CD4-positive, alpha-beta T cell treated with Interferon alpha-2 for 1 hour (primary cell): ENCODE measurements around the gene RALGPS1.

ENCODE experiments used
- DNase-seq, 2 donors: peaks; one replicate each; pipeline ENCODE4 v3.0.0-alpha.2; 2020 to 2022

Gene RALGPS1

DNA sequence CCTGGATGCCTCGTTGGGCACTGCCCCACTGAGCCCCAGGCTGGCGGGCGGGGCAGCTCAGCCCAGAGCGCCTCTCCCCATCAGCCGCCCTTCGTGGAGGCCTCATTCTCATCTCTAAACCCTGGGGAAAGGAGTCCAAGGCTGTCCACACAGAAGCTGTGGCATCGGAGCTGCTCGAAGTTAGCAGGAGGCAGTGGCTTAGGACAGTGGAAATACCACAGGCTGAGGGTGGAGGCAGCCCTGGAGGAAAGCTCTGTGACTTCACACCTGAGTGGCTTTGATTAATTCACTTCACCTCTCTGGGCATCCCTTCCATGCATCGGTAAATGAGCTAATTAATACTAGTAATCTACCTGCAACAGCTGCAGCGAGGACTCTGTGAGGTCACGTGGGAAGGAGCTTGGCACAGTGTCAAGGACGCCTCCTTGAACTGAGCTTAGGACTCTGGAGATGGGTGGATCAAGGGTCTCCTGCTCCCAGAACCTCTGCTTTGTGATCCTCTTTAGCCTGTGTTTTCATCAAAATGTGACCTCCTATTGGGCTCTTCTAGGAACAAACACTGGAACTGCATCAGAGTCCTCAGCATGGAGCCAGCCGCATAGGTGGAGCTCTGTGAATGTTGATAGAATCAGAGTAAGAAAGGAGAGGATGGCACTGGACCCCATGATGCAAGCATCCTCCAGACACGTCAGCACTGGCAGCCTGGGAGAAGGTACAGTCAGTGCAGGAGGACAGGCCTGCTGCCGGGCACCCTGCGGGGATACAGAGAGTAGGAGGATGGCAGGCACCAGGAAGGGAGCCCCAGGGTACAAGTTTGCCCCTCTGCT is 208.7 kb downstream of the RALGPS1 start:
- DNase-seq = no peak

DNA sequence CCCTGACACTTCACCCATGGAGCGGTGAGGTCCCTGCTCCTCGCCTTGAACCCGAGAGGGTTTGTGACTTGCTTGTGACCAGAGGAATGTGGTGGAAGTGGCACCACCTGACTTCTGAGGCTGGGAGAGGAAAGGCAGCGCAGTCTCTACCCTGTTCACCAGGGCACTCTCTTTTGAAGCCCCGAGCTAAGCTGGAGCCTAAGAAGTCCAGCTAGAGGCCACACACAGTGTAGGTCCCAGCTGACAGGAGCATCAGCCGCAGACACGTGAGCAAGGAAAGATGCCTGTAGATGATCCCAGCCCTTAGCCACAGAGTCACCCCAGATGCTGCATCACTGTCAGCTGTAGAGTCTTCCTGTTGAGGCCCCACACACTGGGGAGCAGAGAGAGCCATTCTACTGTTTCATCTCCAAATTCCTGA is 209.5 kb downstream of the RALGPS1 start:
- DNase-seq = no peak

DNA sequence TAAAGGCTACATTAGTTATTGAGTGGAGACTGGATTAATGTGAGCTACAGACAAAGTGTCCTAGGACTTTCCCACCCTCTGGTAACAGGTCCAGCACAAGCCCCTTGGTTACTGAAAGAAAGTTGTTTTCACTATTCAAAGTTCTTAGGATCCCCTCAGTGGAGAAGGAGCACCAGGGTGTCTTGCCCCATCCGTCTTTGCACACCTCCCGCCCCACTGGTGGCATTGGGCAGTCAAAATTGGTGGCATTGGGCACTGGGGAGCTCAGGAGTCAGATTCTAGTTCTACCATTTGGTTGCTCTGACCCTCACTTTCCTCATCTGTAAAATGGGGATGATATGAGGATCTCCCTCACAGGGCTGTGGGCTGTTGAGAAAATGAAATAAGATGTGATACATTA is 210.2 kb downstream of the RALGPS1 start:
- DNase-seq = no peak

DNA sequence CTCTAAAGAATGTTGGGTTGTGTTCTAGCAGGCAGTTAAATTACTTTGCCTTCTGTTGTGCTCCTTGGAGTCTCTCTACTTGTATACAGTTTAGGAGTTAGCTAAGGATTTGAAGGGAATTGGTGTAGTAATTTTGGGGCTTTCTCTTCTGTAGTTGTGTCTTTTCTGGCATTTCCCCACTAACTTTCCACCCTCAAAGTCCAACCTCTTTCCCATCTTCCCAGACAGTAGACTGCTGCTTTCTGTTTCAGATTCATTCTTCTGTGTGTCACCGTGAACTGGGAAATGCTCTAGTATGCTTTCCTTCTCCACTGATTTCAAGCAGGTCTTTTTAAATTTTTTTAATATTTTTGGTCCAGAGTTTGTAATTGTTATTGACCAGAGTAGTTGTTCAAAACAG is 212.4 kb downstream of the RALGPS1 start:
- no peak for DNase-seq

DNA sequence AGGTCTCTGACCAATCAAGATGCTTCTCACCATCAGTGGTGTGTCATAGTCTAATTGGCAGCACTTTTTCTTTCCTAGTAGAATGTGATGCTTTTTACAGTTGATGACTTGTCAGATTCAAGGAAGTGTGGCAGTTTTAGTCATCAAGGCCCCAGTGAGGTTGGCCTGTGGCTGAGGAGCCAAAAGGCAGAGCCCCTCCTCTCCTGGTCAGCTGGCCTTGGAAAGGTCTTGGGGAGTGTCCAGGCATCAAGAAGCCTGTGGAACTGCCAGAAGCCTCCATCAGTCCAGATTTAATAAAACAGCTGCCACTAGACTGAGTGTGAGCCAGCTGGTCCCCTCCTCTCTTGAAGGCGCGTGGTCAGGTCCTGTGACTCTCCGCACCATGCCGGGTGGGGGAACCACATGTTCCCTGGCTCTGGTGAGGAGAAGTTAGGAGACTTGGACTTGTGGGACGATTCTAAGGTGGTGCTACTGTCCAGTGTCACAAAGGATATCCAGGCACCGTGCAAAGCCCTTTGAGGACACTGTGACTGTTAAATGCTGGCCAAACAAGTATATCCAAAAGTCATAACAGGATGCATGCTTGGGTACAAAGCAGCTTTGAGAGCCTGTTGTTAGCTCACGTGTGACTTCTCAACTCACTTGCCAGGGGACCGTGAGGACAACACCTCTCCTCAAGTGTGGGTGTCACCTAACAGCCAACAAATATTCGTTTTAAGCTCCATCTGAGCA is 213.9 kb downstream of the RALGPS1 start:
- no peak for DNase-seq

DNA sequence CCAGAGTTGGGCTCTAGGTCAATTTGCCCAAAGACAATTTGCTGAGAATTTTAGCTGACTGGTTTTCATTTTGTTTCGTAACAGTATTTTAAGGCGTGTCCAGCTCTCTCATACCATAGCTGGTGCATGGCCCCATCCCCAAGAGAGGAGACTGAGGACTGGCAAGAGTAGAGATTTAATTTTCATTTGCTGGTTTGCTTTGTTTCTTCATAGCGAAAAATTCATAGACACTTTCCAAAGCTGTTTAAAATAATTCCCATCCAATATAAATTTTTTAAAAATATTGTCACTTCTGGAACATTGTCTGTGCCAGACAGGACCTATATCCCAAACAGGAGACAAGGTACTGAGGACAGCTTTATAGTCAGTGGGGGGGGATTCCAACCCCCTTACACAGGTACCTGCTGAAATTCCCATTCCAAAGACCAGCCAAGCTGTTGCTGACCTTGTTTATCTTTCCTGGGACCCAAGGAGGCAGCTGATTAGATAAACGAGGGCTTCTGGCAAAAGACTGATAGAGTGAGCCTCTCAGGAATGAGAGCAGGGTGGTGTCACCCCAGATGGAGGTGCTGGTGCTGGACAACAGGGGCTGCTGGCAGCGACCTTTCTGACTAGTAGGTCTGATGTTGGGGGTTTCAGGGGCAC is 214.6 kb downstream of the RALGPS1 start:
- no peak for DNase-seq

DNA sequence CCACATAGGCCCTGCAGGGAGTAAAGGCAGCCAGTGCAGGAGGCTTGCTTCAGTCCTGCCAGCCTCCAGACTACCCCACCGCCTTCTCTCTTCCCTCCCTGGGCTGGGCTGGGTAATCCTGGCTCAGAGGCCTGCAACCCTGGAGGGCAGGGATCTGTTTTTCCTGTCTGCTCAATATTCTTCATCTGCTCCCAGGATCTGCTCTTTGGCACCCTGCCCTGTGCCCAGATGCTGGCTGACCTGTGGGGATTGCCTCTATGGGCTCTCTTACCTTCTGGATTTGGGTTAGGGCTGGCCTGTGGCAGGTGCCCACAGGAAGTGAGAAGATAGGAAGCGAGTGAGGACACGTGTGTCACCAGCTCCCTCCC is 215.1 kb downstream of the RALGPS1 start:
- no peak for DNase-seq

DNA sequence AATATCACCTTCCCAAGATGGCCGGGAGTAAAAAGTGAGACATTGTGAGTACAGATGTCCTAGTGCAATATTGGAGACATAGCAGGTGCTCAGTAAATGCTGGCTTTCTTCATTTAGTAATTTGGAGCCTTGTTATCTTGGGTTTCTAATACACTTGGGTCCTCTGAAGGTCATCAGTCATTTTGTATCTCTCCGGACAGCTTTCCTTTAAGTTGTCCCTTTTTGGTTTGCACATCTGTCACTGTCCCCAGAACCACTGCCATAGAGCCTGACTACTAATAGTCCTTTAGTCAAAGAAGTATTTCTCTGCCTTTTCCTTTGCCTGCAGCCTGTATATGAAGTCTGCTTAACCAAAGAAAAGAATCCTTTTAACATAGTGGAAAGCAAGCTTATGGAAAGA is 215.7 kb downstream of the RALGPS1 start:
- no peak for DNase-seq

DNA sequence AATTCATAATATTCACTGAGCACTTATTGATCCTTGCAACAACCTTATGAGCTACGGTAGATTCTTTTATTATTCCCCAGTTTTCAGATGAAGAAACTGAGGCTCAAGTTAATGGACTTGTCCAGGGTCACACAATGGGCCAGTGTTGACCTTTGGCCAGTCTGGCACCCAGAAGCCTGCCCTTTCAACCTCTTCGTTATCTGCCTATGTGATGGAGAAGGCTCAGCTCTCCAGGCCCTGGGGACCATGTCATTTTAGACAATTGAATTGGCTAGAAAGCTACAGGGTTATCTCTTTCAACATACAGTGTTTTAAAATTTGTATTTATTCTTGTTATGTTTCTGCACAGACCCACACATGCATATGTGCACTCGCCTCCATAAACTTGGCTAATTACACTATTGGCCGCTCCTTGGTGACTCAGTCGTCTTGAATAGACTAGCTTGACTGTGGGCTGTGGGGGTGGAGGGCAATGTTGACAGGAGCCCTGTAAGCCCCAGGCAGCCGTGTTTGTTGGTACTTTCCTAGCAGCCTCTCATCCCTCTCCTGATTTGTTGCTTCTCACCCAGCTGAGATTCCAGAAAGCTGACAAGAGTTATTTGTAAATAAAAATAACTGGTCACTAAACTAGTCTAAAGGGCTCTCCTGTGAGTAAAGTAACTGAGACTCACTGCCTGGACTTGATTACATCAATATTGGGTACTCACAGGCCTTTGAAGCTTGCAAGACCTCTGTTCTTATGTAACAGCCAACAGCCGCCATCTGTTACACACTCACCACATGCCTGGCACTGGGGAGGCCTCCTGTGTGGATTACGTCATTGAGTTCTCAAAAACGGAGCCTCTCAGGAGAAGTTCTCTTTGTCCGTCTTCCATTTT is 216.3 kb downstream of the RALGPS1 start:
- DNase-seq = peak in 1 of 2 donors; percentile 20

DNA sequence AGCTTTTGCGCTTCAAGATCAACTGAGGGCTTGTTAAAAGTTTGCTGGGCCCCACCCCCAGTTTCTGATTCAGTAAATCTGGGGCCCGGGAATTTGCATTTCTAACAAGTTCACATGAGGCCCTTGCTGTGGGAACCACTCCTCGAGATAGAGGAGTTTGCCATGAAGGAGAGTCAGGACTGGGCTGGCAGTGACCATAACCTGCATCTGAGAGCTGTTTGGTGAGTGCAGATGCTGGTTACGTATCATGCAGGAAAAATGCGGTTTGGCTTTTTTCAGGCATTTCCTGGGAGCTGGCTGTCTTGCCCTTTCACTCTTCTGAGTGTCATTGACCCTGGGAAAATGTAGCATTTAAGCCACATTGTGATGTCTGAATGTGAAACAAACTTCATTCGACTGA is 217.3 kb downstream of the RALGPS1 start:
- DNase-seq = no peak

DNA sequence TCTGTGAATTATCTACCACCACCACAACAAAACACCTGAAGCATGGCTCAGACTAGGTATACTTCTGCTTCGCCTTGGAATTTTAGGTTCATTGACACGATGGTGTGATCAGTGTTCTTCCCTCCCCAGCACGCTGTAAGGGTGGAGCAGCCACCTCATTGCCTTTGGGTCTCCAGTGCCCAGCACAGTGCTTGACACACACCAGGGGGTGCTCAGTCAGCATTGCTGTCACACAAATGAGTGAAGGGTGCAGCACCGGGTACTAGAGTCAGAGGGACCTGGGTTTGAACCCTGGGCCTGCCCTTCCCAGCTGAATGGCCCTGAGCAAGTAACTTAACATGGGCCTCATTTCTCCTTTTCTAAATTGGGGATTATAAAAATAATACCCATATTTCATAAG is 217.8 kb downstream of the RALGPS1 start:
- DNase-seq = no peak

DNA sequence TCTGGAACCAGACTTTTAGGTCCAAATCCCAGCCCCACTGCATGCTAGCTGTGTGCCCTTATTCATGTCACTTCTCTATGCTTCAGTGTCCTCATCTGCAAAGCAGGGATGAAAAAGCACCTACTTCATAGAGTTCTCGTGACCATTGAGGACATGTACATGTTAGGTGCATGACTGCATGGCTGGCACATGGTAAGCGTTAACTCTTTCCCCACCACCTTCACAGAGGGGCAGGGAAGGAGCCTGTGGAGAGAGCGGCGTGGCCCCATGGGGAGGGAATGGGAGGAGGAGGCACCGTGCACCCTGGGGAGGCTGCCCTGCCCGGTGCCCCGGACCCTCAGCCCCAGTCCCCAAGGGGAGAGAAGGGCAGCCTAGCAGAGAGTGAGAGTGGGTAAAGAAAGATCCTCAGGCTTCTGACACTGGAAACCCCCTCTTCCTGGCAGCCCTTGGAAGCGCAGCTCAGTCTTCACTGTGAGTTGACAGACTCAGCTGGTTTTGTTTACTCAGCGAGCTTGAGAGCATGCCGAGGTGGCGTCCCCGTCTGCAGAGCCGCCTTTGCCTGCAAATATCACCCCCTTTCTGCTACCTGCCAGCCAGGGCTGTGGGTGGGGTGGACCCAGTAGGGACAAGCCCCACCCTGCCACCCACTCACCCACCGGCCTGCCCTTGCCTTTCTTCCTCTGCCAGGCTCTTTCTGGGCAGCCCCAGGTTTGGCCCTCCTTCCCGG is 218.5 kb downstream of the RALGPS1 start:
- no peak for DNase-seq

DNA sequence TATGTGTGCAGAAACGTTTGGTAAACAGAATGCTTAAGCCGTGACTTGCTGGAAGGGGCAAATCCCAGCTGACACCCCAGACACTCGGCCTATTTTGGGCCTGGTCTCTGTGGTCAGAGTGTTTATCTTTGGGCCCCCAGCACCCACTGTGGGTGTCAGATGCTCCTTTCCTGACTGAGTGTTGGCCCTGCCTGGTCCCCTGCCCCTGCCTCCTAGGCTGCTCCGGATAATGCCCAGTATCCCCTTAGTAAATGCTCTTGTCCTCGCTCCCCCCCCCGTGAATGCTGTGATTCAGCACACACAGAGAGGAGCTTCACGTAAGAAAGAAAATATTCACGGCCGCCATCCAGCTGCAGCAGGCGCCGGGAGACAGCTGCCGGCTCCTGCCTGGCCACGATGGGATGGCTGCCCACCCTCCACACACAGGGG is 219.2 kb downstream of the RALGPS1 start:
- DNase-seq = no peak

DNA sequence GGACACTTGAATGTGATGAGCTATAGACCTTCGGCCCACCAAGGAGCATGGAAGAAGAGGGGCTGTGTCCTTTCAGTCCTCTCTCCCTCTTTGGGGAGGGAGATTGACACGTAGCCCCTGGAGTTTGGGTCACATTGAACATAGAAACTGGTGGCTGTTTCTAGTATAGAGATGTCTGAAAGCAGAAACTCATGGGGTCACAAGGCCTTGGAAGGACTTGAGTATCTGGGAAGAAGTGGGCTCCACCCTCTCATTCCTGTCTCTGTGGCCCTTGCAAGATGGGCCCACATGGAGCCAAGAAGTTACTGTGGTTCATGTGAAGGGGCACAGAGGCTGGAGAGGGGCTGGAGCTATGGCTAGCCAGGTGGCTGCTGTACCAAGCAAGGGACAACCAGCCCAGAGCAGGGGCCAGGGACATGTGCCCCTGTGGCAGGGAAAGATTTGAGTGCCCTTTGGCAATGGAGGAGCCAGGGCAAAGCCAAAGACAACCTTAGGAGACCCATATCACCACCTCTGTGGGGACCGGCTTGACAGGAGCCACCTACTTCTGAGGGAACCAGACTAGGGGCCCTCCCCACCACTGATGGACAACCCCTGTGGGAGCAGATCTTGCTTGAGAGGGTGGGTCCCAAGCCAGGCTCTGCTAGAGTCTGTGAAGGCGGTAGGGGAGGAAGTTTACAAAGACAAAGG is 220.6 kb downstream of the RALGPS1 start:
- no peak for DNase-seq

DNA sequence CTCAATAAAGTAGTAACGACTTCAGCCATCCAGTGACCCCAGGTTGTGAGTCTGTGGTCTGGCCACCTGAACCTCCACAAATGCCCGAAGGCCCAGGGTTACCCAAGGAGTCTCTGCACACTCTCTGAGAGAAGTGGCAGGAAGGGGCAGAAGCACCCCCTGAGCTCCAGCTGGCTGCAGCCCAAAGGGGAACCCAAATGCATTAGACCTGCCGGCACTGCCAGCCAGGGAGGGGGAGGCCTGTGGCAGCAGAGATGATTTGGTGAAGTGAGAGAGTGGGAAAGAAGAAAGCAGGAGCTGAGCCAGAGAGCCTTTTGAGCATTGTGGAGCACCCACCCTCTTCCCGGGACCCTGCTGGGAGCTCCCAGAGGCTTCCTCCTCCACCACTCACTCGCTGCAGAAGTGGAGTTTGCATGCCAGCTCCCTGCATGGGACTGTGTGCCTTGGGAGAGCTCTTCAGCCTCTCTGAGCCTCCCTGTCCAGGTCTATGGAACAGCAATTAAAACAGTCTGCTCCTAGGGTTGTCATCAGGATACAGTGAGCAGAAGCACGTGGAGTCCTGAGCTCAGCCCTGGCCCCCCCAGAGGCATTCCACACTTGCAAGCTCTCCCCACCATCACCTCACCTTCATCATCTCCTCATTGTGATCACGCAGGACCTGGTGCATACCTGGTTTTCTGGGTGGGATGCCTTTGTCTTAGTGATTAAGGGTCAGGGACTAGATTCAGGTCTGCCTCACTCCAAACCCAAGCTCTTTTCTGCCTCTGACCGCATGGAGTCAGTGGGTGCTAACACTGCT is 221.7 kb downstream of the RALGPS1 start:
- DNase-seq = no peak

DNA sequence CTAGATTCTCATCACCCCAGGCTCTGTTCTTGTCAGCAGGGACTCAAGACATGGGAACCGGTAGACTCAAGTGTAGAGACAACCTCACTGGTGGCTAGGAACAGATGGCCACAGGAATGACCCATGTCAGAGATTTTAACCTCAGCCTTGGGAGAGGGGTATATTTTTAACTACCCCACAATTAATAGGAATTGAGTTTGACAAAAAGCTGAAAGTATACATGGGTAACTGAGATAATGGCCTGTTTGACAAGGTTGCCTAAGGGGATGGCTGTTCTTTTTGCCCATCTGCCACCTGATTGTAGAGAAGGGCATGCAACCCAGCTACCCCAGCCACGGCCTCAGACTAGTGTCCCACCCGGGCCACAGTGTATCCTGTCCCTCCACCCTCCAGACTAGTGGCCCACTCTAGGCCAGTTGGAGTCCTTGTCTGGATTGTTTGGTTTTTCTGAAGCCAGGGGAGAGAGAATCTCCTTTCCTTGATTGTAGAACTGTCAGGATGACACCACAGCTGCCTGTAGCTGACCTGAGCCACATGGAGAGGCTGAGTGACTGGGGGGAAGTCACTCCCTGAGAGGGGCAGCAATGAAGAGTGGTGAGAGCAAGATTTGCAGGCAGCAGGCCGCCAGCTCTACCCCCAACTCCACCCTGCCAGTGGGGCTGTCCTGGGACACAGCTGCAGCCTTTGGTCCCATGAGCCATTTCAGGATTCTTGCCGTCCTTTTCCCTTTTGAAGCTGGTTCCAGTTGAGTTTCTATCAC is 222.5 kb downstream of the RALGPS1 start:
- DNase-seq = no peak

DNA sequence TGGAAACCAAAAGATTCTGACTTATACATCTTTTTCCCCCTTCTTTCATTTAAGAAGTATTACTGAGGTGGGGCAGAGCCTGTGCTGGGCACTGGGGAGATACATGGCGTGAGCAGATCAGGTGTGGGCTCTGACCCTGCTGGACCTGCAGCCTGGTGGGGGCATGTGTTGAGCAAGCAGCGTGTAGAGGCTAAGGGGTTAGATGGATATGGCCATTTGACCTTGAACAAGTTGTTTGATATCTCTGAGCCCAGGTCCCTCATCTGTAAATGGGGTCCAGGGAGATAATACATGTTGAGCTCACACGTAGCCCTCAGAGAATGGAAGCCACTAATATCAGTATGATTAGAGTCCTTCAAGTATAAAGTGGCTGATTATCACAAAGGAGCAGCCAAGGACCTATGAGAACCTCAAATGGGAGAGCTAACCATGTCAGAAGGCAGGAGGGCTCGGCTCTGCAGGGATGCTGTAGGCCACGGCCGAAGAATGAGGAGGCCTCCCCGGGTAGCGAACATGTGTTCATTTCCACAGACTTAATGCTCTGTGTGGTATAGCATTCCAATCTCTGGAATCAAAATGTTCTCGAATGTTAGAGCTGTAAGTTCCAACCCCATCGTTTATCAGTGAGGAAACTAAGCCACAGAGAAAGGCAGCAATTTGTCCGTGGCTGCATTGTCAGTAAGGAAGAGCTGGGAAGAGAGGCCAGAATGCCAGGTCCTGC is 223.2 kb downstream of the RALGPS1 start:
- DNase-seq = no peak

DNA sequence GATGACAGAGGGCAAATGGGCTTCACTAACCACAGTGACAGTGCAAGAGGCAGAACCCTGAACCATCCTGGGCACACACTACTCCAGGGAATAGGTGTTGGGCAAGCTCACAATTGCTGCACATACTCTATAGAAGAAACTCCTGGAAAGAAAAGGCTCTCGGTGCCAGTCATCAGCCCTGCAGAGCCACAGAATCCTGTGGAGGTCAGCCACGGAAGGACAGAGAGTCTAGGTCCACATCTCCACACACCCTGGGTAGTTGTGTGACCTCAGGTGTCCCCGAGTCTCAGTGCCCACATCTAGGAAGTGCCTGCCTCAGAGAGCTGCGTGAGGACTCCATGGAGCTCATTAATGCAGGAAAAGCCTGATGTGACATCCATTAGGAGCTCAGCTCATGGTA is 223.9 kb downstream of the RALGPS1 start:
- DNase-seq = no peak

DNA sequence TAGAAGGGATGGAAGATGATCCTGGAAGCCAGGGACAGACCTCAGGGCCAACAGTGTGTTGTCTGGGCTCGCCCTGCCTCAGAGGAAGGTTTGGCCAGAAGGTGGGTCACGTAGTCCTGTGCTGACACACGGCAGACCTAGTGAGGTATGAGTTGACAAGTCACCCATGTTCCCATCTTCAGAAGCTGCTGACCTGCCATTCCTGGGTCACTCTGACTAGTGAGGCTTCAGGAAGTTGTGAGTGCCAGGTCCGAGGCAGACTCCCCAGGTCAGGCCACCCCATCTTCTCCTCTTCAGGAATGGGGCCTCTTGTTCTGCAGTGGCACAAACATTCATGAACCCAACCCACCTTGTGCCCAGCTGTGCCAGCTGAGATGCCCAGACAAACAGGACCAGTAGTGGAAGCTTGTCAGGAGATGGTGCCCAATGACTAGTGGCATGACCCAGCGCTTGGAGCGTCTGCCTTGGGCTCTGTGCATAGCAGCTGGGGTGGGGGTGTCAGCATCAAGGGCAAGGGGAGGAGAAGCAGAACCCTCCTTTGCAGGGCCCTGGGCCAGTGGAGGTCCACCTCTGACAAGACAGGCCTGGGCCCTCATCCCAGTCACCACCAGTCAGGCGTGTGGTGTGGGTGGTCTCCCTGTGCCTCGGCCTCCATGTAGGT is 224.6 kb downstream of the RALGPS1 start:
- no peak for DNase-seq
